HG02571 (cell line): ENCODE measurements around the gene ISLR2.
A peak's percentile ranks its signal among the peaks of the same experiment; 100 is the strongest.
"Not testable (repeated sequence)": the region's sequence is repeated elsewhere in the genome, so short reads cannot be mapped to it uniquely, and the experiment has no call there.

Experiments
- ATAC-seq: cut with Tn5 transposase; IDR thresholded peaks from one replicate; pipeline ENCODE4 v1.9.1; 2021; ENCODE audit warnings: mild to moderate bottlenecking, moderate library complexity; ENCODE audit not compliant: unreplicated experiment

Gene ISLR2

GRCh38 chr15:74155766-74156417 lies 25.5 kb downstream of the ISLR2 start:
- ATAC-seq: no peak

- ATAC-seq: no peak
These were observed 26.5 kb downstream of the ISLR2 start for GRCh38 chr15:74156678-74157411.

GRCh38 chr15:74157868-74158827 lies 27.8 kb downstream of the ISLR2 start:
- ATAC-seq: no peak

- ATAC-seq: peak; percentile 85
These were observed 28.7 kb downstream of the ISLR2 start for GRCh38 chr15:74158855-74159650.

GRCh38 chr15:74159773-74160172 lies 29.4 kb downstream of the ISLR2 start:
- no peak for ATAC-seq

GRCh38 chr15:74160390-74160789 lies 30.0 kb downstream of the ISLR2 start:
- ATAC-seq: not testable (repeated sequence)

GRCh38 chr15:74162195-74162536 lies 31.8 kb downstream of the ISLR2 start:
- ATAC-seq: not testable (repeated sequence)

GRCh38 chr15:74165461-74165860 lies 35.1 kb downstream of the ISLR2 start:
- no peak for ATAC-seq

GRCh38 chr15:74167891-74168331 lies 37.5 kb downstream of the ISLR2 start:
- no peak for ATAC-seq

- ATAC-seq: no peak
These were observed 38.3 kb downstream of the ISLR2 start for GRCh38 chr15:74168711-74169126.

- ATAC-seq: no peak
These were observed 39.9 kb downstream of the ISLR2 start for GRCh38 chr15:74170071-74170844.

GRCh38 chr15:74170875-74171578 lies 40.6 kb downstream of the ISLR2 start:
- no peak for ATAC-seq

- no peak for ATAC-seq
These were observed 41.7 kb downstream of the ISLR2 start for GRCh38 chr15:74171965-74172541.

- ATAC-seq: no peak
These were observed 42.5 kb downstream of the ISLR2 start for GRCh38 chr15:74172701-74173379.

- no peak for ATAC-seq
These were observed 43.2 kb downstream of the ISLR2 start, which contains the start of gene ISLR for GRCh38 chr15:74173380-74174218. ISLR (plus strand) TSS chr15:74173710; CDS start chr15:74174859, 1,149 bp downstream.

GRCh38 chr15:74174219-74174957 lies 44.0 kb downstream of the ISLR2 start:
- ATAC-seq: no peak

GRCh38 chr15:74174958-74175253 lies 44.5 kb downstream of the ISLR2 start:
- no peak for ATAC-seq
